Right renal cortex interstitium (tissue), 3 donors: Measurements from ENCODE around the gene ZNF581. TPM values are rescaled to one million over a fixed set of nuclear protein-coding genes. Genes with fewer than 3 reads are reported as not detected.
A peak's percentile ranks its signal among the peaks of the same experiment; 100 is the strongest.

Source experiments
- DNase-seq, 3 donors: peaks; one replicate each; pipeline ENCODE4 v3.0.0-alpha.2; 2013; ENCODE audit warnings: low read depth in 3 of 3, low spot score in 2 of 3
- polyA plus RNA-seq, 3 donors: library from polyadenylated mRNA; unstranded; fragments of 120-200 nt; gene quantifications; one replicate each; pipeline ENCODE4 v1.2.1, GENCODE V29; 2013; ENCODE audit not compliant: insufficient read length in 3 of 3

Gene ZNF581
- polyA plus RNA-seq, 3 donors, result 22.1 to 24.5 (median 24.2) TPM

- no peak for DNase-seq
These were observed 18.4 kb downstream of the ZNF581 start for GRCh38 chr19:55661826-55662225.

DNA sequence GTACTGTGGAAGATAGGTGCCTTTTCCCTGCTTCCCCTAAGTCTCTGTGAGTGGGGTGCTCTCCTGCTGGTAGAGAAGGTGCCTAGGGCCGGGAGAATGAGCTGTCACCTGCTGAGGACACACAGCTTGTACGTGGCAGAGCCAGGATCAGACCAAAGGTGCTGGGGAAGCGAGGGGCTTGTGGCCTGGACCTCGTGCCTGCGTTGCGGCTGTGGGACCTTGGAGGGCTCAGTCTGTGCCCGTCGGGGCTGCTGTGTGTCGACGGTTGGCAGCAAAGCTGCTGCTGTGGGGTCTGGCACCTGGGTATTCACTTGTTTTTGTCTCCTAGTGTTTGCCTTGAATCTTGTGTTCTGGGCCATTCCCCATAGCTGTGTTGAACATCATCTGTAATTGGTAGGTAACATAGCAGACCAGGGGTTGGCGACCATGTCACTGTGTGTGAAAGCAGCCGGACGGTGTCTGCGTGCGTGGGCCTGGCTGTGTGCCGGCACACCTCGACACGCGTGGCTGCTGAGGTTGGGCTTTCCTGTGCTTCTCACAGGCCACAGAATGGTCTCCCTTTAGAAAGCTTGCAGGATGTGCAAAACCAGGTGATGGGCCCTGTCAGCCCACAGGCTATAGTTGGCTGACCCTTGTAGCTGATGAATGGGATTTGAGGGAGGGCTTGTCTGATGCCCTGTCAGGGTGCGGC is 20.5 kb downstream of the ZNF581 start:
- no peak for DNase-seq

DNA sequence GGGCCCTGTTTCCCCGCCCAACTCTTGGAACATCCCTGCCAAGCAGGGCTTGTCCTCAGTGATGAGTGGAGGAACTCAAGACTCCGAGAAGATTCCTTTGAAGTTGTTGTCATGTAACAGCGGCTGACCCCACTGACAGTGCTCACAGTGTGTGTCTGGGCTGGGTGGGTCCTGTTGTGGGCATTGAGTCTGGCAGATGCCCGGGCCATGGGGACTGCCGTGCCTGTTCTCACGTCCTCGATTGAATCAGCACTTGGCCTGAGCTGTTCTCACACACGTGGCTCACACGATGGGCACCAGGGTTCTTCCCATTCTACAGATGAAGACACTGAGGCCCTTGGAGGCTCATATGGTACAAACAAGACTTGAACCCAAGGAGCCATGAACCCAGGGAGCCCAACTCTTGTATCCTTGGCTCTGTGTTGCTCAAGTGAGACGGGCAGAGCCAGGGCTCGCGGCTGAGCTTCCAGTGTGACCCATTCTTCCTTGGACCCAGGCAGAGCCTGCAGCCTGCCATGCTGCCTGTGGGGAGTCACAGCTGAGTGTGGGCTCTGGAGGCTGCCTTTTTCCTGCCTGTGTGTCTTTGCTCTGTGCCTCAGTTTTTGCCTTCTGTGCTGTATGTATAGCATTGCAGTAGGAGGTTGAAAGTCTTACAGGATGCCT is 23.0 kb downstream of the ZNF581 start:
- no peak for DNase-seq

DNA sequence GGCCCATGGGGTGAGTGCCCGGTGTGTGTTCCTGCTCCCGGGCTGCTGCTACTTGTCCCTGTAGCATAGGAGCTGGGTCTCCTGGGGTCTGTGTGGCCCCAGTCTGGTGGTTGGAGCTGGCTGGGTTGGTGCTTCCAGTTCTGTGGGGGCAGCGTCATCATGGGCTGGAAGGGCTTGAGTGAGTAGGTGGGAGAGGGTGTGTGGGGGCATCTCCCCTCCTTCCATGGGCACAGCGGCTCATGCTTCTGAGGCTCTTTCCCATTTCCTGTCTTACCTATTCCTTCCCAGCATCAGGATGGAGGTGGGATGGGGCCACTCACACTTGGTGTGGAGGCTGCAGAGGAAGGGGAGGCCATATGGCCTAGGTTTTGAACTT is 23.5 kb downstream of the ZNF581 start:
- no peak for DNase-seq

DNA sequence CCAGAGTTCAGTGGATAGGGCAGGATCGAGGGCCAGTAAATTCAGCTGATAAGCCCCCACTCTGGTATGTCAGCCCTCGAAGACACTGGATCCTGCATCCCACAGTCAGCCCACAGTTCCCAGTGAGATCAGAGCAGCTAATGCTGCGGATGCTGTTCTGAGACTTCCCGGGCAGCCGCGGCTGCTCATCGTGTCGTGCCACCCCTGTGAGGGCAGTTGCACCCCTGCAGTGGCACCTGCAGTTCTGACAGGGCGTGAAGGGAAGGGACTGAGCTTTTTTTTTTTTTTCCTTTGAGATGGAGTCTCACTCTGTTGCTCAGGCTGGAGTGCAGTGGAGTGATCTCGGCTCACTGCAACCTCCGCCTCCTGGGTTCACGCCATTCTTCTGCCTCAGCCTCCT is 24.1 kb downstream of the ZNF581 start:
- no peak for DNase-seq

DNA sequence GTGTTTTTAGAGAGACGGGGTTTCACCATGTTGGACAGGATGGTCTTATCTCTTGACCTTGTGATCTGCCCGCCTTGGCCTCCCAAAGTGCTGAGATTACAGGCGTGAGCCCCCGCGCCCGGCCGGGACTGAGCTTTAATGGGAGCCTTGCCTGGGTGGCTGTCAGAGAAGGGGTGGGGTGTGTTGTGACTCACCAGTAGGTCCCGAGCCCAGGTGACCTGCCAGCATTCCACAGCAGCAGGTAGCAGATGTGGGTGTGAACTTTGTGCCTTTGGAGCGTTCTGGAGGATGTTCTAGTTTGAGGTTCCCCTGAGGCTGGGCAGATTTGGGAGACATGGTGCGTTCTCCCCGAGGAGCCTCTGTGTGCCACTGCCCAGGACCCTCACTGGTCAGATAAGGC is 24.5 kb downstream of the ZNF581 start:
- no peak for DNase-seq

DNA sequence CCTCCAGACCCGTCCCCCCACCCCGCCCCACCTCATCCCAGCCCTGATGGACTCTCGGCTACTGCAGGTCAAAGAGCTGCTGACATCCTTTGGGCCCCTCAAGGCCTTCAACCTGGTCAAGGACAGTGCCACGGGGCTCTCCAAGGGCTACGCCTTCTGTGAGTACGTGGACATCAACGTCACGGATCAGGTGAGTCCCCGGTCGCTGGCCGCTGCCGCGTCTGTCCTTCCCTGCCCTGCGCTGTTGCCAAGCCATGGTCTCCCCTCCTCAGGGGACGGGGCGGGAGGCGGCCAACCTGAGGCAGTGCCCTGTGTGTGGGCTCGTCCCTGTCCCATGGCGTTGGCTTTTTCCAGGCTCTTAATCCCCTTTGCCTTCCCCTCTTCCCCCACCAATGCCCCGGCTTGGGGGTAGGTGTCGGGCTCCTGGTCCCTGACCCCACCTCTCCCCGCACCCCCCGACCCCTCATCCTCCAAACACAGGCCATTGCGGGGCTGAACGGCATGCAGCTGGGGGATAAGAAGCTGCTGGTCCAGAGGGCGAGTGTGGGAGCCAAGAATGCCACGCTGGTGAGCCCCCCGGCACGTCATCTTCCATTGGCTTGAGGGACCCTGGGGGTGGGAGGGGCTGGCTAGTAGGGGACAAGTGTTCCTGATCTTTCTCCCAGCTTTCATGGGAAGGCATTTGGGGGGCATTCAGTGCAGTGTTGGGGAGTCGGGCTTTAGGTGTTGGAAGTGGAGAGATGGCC is 25.3 kb downstream of the ZNF581 start:
- no peak for DNase-seq

- DNase-seq, result no peak
These were observed 26.2 kb downstream of the ZNF581 start for GRCh38 chr19:55669418-55670279.

- no peak for DNase-seq
These were observed 27.0 kb downstream of the ZNF581 start for GRCh38 chr19:55670280-55671053.

DNA sequence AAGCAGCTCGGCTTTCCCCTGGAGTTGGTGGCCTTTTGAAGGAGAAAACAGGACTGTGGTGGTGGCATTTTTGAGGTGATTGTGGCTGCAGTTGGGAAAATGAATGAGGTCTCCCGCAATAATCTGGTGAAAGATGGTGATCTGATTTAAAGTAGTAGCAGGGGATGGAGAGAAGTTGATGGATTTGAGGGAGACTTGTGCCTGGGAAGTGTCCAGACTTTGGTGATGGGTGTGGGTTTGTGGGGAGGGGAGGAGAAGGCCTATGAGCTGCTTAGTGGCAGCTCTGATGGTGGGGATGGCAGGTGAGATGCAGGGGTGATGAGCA is 27.6 kb downstream of the ZNF581 start:
- DNase-seq, result no peak

DNA sequence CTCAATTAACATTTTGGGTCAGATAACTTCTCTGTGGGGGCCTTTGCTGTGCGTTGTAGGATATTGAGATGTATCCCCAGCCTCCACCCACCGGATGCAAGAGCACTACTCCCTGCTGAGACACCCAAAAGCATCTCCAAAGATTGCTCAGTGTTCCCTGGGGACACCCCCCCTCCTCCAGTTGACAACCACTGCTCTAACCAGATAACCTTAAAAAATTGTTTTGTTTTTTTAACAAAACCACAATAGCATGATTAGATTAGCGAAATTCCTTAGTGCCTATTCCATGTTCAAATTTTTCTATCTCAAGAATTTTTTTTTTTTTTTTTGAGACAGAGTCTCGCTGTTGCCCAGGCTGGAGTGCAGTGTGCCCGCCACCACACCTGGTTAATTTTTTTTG is 29.0 kb downstream of the ZNF581 start:
- no peak for DNase-seq

DNA sequence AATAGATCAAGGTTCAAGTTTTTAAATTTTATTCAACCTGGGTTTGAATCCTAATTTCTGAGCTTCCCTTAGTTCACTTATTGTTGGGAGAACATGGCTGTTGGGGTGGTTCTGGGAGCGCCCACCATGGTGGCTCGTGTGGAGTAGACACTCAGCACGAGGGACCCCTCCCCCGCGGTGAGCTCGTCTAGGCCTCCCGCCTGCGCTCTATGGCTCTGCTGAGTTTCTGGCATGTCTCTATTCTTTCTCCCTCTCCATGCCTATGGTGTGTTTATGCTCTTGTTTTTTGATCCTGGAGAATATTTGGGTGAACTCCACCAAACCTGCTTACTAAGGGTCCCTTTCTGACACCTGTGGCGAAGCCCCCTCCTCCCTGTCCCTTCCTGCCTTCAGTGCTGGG is 30.0 kb downstream of the ZNF581 start:
- no peak for DNase-seq

DNA sequence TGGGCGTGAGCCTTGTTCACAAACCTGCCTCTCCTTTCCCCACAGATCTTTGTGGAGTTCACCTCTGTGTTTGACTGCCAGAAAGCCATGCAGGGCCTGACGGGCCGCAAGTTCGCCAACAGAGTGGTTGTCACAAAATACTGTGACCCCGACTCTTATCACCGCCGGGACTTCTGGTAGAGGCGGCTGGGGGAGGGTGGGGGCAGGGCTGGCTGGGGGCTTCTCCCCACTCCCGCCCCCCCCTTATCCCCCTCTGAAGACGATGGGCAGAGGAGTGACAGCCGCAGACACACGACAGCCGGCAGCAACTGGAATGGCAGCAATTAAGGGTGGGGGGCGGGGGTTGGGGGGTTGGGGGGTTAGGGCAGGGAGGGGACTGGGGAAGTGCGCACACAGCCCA is 30.4 kb downstream of the ZNF581 start:
- DNase-seq, result no peak

DNA sequence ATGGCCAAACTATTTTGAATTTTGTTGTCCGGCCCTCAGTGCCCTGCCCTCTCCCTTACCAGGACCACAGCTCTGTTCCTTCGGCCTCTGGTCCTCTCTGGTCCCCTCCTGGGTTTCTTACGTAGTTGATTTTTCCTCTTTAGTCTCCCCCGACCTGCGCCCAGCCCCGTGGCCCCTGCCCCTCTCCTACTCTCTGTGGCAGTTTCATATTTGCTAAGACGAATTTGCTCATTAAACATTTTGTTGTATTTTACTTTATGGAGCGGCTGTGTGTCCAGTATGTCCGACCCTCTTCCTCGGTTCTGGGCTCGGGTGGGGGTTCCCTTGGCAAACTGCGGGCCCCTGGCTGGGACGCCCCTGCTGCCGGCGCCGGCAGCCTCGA is 31.0 kb downstream of the ZNF581 start:
- DNase-seq, result no peak

- peak; percentile 75 to 90 (median 85) for DNase-seq
These were observed 31.6 kb downstream of the ZNF581 start, which contains the start of gene EPN1 for GRCh38 chr19:55674841-55675660. TSS of gene EPN1 (plus strand) at chr19:55675226. CDS start at chr19:55678628, 3,402 bp downstream.

GRCh38 chr19:55675661-55676354 is 32.4 kb downstream of the ZNF581 start:
- DNase-seq, result no peak

GRCh38 chr19:55676383-55676782 is 32.9 kb downstream of the ZNF581 start:
- no peak for DNase-seq

DNA sequence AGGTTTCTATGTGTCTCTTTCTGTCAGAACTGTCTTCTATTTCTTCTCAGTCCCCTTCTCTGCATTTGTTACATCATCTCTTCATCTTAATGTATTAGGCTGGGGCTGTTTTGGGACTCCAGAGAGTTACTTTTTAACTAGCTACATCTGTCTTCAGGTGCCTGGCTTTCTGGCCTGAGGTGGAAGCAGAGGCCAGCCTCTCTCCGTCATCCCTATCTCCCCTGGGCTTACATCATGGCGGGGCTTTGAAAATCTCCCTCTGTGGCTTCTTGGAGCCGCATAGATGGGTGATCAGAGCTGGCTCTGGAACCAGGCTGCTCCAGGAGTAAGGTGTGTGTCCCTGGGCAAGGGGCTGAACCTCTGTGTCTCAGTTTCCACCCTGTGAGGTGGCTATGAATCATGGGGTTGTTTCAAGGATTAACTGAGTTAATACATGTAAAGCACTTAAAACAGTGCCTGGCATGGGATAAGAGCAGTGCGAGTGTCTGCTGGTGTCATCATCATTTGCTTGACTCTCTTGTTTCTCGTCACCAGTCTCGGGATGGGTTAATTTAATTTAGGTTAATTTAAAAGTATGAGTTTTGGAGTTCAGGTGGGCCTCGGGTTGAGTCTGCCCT is 33.5 kb downstream of the ZNF581 start:
- DNase-seq, result no peak
